ENCODE results near the gene SLC38A10.

SLC38A10 gene

DNA sequence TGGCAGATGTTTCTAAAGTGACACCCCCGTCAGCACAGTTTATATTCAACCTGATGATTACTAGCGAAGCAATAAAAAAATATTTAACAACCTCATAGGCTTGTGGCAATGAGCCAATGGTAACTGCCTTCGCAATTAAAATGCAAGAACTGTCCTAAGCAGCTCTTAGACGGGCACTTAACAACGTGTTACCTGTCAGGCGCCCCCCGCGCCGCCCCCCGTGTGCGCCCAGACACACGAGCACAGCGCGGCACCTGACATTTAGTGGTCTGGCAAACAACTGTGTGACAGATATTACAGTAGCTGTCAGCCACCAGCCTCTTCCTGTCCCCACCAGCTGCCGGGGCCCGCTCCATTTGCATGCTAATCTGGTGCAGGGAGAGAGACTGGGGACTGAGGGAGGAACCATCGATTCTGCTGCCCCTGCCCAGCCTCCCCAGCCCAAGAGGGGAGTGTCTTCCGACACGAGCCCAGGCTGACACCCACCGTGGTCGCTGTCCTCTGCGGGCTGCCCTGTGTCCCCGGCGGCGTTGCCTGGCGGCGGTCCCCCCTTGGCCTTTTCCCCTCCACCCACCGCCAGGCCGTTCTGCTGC lies 43.3 kb downstream of the SLC38A10 start:
- in situ Hi-C loops (cut with MboI; ENCODE audit: low pct_unique_long_range_greater_than_20kb, low sequenced_read_pairs, unreplicated experiment): no loop called here
- DNase-seq (ENCODE audit: low spot score): no peak

DNA sequence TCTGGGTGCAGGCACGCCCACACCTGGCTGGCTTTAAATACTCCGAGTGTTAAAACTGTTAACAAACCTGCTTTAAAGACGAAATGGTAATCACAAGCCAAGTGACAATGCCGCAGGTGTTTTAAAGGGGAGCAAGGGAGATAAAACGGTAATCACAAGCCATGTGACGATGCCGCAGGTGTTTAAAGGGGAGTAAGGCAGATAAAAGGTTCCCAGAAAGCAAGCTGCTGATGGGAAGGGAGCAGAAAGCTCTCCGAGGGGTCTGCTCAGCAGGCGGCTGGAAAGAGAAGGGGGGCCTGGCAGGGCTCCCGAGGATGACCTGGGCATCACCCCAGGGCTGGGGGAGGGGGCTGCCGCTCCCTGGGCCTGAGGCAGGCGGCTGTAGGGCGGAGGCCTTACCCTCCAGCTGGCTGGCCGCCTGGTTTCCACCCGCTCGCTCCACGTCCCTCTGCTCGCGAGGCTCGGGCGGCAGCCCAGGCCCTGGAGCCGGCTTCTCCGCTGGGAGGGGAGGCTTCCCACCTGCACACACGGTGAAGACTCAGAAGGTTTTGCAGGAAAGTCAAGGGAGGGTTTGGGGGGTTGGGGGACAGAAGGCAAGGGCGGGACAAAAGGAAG lies 43.9 kb downstream of the SLC38A10 start:
- TF ChIP-seq, protein P1, sequence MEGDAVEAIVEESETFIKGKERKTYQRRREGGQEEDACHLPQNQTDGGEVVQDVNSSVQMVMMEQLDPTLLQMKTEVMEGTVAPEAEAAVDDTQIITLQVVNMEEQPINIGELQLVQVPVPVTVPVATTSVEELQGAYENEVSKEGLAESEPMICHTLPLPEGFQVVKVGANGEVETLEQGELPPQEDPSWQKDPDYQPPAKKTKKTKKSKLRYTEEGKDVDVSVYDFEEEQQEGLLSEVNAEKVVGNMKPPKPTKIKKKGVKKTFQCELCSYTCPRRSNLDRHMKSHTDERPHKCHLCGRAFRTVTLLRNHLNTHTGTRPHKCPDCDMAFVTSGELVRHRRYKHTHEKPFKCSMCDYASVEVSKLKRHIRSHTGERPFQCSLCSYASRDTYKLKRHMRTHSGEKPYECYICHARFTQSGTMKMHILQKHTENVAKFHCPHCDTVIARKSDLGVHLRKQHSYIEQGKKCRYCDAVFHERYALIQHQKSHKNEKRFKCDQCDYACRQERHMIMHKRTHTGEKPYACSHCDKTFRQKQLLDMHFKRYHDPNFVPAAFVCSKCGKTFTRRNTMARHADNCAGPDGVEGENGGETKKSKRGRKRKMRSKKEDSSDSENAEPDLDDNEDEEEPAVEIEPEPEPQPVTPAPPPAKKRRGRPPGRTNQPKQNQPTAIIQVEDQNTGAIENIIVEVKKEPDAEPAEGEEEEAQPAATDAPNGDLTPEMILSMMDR (IDR thresholded peaks at IDR 0.05; ENCODE audit: extremely low read depth, insufficient read depth, missing control alignments): no peak
- in situ Hi-C loops (cut with MboI; ENCODE audit: low pct_unique_long_range_greater_than_20kb, low sequenced_read_pairs, unreplicated experiment): no loop called here
- DNase-seq (ENCODE audit: low spot score): no peak

More for the DNA sequence above, 43.3 kb downstream of the SLC38A10 start:
- TF ChIP-seq, protein P1 (IDR thresholded peaks at IDR 0.05; ENCODE audit: extremely low read depth, insufficient read depth, missing control alignments): no peak

DNA sequence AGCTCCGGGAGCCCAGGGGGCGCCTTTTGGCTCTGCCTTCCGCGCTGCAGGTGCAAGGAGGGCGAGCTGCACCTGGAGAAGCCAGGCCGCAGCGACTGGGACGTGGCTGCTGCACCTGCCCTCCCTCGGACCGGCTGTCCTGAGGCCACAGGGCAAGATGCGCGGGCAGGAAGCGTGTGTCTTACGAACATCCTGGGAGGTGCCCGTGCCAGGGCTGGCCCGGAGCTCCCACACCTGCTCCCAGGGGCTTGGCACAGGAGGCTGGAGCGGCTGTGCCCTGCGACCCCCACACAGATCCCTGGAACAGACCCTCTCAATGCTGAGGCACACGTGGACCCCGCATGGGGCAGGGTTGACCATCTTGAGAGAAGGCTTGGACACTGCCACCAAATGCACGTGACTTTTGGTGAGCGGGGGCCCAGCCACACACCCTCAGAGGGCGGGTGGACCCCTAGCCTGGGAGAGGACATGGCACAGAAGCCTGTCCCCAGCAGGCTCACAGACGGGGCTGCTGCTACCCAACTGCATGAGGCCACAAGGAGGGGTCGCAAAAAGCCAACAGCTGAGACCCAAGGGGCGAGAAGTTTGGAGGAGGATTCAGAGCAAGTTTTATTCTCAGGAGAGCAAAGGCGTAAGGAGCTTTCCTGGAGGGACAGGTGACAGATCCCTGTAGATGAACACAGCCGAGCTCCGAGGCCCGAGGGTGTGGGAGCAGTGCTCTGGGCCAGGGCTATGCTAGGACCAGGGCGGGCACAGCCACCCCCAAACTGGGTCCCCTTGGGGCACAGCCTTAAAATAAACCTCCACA lies 44.6 kb downstream of the SLC38A10 start:
- no peak for DNase-seq (ENCODE audit: low spot score)
- TF ChIP-seq, protein P1 (IDR thresholded peaks at IDR 0.05; ENCODE audit: extremely low read depth, insufficient read depth, missing control alignments): no peak
- in situ Hi-C loops (cut with MboI; ENCODE audit: low pct_unique_long_range_greater_than_20kb, low sequenced_read_pairs, unreplicated experiment): no loop called here

DNA sequence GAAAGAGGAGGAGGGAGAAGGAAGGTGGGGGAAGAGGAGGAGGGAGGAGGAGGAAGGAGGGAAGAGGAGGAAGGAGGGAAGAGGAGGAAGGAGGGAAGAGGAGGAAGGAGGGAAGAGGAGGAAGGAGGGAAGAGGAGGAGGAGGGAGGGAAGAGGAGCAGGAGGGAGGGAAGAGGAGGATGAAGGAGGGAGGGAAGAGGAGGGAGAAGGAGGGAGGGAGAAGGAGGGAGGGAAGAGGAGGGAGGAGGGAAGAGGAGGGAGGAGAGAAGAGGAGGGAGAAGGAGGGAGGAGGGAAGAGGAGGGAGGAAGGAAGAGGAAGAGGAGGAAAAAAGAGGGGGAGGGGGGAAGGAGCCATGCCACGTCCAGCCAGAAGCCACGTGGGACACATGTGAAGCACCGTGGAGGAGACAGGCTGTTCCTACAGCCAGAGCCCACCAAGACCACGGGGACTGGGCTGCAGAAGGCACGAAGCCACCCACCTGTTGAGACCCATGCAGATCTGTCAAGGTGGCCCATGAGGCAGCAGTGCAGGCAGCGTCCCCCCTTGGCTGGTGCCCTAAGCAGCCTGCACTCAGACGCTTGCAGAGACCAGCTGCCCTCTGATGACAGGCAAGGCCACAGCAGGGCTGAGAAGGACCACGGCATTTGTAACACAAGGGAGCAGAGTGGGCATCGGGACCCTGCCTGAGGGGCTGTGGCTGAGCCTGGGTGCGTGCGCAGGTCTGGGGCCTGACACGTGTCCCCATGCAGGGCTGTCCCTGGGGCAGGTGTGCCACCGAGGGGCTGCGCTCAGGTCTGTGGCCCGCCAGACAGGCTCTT lies 45.7 kb downstream of the SLC38A10 start:
- DNase-seq (ENCODE audit: low spot score): no peak
- in situ Hi-C loops (cut with MboI; ENCODE audit: low pct_unique_long_range_greater_than_20kb, low sequenced_read_pairs, unreplicated experiment): no loop called here
- TF ChIP-seq, protein P1 (IDR thresholded peaks at IDR 0.05; ENCODE audit: extremely low read depth, insufficient read depth, missing control alignments): no peak

DNA sequence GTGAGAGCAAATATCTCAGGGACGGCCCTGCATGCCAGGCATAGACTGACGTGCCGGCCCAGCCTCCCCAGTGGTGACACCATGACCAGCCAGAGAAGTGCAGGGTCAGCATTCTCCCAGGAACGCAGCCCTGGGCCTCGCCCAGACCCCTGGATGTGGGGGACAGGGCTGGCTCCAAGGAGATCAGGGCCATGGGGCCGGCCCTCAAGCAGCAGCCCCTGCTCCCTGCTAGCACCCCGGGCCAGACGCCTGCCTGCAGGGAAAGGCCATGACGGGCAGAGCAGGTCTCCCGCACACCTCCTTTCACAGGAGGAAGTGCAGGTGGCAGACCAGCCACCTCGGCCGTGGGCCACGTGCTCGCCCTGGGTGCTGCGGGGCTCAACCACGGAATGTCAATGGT lies 46.5 kb downstream of the SLC38A10 start:
- in situ Hi-C loops (cut with MboI; ENCODE audit: low pct_unique_long_range_greater_than_20kb, low sequenced_read_pairs, unreplicated experiment): no loop called here
- TF ChIP-seq, protein P1 (IDR thresholded peaks at IDR 0.05; ENCODE audit: extremely low read depth, insufficient read depth, missing control alignments): no peak
- no peak for DNase-seq (ENCODE audit: low spot score)

DNA sequence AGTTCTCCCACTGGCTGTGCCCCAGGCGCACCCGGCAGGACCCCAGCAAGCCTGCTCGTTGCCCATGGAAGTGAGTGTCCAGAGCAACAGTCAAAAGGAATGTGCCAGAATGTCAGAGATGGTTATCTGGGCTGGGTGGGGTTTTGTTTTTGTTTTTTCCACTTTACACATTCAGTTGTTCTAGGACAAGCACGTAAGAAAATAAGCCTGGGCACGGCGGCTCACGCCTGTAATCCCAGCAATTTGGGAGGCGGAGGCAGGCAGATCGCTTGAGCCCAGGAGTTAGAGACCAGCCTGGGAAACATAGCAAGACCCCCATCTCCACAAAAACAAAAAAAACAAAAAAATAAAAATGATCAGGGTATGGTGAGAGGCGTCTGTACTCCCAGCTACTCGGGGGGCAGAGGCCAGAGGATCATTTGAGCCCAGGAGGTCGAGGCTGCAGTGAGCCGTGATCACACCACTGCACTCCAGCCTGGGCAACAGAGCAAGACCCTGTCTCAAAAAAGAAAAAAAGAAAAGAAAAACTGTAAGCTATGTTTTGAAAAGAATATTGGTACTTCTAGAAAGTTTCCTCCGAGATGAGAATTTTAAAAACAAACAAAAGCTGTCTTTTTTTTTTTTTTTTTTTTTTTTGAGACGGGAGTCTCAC lies 47.6 kb downstream of the SLC38A10 start:
- DNase-seq (ENCODE audit: low spot score): no peak
- TF ChIP-seq, protein P1 (IDR thresholded peaks at IDR 0.05; ENCODE audit: extremely low read depth, insufficient read depth, missing control alignments): no peak
- in situ Hi-C loops (cut with MboI; ENCODE audit: low pct_unique_long_range_greater_than_20kb, low sequenced_read_pairs, unreplicated experiment): no loop called here
